HepG2 (cell line): ENCODE results near the gene SV2A.
"Not testable (repeated sequence)": the region's sequence is repeated elsewhere in the genome, so short reads cannot be mapped to it uniquely, and the experiment has no call there.

ENCODE experiments used
- BHLHE40 ChIP-seq: IDR thresholded peaks from 2 replicates; pipeline ENCODE4 v1.6.1; 2011; ENCODE audit warnings: low read length, improper control_type of control experiment
- CTCF ChIP-seq: sonication (generic); formaldehyde crosslinking; IDR thresholded peaks from 2 replicates; pipeline ENCODE4 v1.5.0; 2020; ENCODE audit warnings: mild to moderate bottlenecking, missing genetic modification reagents, moderate library complexity
- EZH2 ChIP-seq: conservative IDR thresholded peaks from 2 replicates; pipeline ENCODE4 v1.6.1; 2012; ENCODE audit warnings: mild to moderate bottlenecking, low read depth, low read length, moderate library complexity
- KDM5A ChIP-seq: fragments of 200-600 bp; sonication (generic); IDR thresholded peaks from 2 replicates; pipeline ENCODE4 v1.7.0; 2018; ENCODE audit warnings: antibody characterized with exemption, mild to moderate bottlenecking, low read length, borderline replicate concordance
- MAFG ChIP-seq: sonication (generic); formaldehyde crosslinking; IDR thresholded peaks from 2 replicates; pipeline ENCODE4 v1.5.1; 2020; ENCODE audit warnings: mild to moderate bottlenecking, missing genetic modification reagents
- NBN ChIP-seq: fragments of 450-650 bp; conservative IDR thresholded peaks from 2 replicates; pipeline ENCODE4 v1.6.1; 2017
- RAD21 ChIP-seq: fragments of 450-650 bp; formaldehyde crosslinking; IDR thresholded peaks from 2 replicates; pipeline ENCODE4 v1.5.0; 2020; ENCODE audit warnings: mild to moderate bottlenecking
- ZNF670 ChIP-seq: sonication (generic); formaldehyde crosslinking; IDR thresholded peaks from 2 replicates; pipeline ENCODE4 v1.8.0; 2022; ENCODE audit warnings: mild to moderate bottlenecking, missing genetic modification reagents, borderline replicate concordance

- not testable (repeated sequence) for TF ChIP-seq CTCF (CRISPR knock-in tag); MAFG (CRISPR knock-in tag); RAD21 (CRISPR knock-in tag); KDM5A; BHLHE40; NBN; ZNF670; EZH2
Measured at GRCh38 chr1:149957548-149957947, 39.9 kb upstream of the SV2A start.
